ENCODE results near the gene ESYT2. TPM values are rescaled to one million over a fixed set of nuclear protein-coding genes. Genes with fewer than 3 reads are reported as not detected.

ESYT2 gene
- total RNA-seq, 5 donors from 2014 or later (not counting 1 experiment from before 2014, with no cell fraction given) = 99.0 to 122 (median 116) TPM

GRCh38 chr7:158836692-158837091, 7.4 kb upstream of the ESYT2 start:
- Mint-ChIP-seq H3K27me3 (no peaks in the 10 kb centered on the region), H3K9me3 (no peaks in the 10 kb centered on the region), H3K36me3 (no peaks in the 10 kb centered on the region), H3K4me1 (peaks cover 0 to 9% (median 0%) of the 10 kb centered on the region in 3 donors), H3K27ac (no peak overlapping the region), H3K4me3 (no peak overlapping the region)
- DNase-seq = no peak
- no peak for ATAC-seq (replicated peaks in 1 of 4)
- H3K4me3 ChIP-seq (ENCODE audit: control insufficient read depth in 1 of 2, extremely low read depth in 1 of 2, low read length in 1 of 2) = no peak overlapping the region
- no peaks in the 10 kb centered on the region for H3K4me1 ChIP-seq (ENCODE audit: control insufficient read depth in 1 of 2, extremely low read depth in 1 of 2, insufficient read depth in 2 of 2, low read length in 2 of 2)
- no peaks in the 10 kb centered on the region for H3K36me3 ChIP-seq (ENCODE audit: control insufficient read depth in 2 of 2, extremely low read depth in 1 of 2, insufficient read depth in 1 of 2, low read length in 1 of 2)
- no peak overlapping the region for H3K27ac ChIP-seq (ENCODE audit: low read length)
- POLR2A ChIA-PET = no interaction called here
- WGBS (ENCODE audit: insufficient coverage) = 94% methylated on average over 5 of the region's 8 CpGs
- H3K9me3 ChIP-seq = no peaks in the 10 kb centered on the region
- CTCF ChIA-PET = interaction anchor here in 1 of 2 donors (0.6 kb wide), 1 partner anchor 122 kb away, joined by 3 read pairs; no protein-coding TSS in a partner anchor
- peaks cover 0 to 2% of the 10 kb centered on the region in 2 experiments for H3K27me3 ChIP-seq (replicated peaks in 1 of 2; ENCODE audit: control insufficient read depth in 2 of 2, extremely low read depth in 1 of 2, insufficient read depth in 2 of 2, low read length in 1 of 2)

GRCh38 chr7:158834878-158835784, 5.8 kb upstream of the ESYT2 start:
- DNase-seq = no peak
- H3K4me1 Mint-ChIP-seq = peaks cover 0 to 17% (median 9%) of the 10 kb centered on the region in 3 donors
- POLR2A ChIA-PET = no interaction called here

GRCh38 chr7:158832994-158833393, 3.7 kb upstream of the ESYT2 start:
- CTCF ChIA-PET = no interaction called here
- H3K27ac Mint-ChIP-seq = no peak overlapping the region
- H3K4me1 Mint-ChIP-seq = peaks cover 2 to 19% (median 9%) of the 10 kb centered on the region in 3 donors
- DNase-seq = no peak
- no peaks in the 10 kb centered on the region for H3K9me3 Mint-ChIP-seq
- H3K36me3 Mint-ChIP-seq = no peaks in the 10 kb centered on the region
- Histone ChIP-seq H3K4me3 (ENCODE audit: control insufficient read depth in 1 of 2, extremely low read depth in 1 of 2, low read length in 1 of 2) (no peak overlapping the region), H3K4me1 (ENCODE audit: control insufficient read depth in 1 of 2, extremely low read depth in 1 of 2, insufficient read depth in 2 of 2, low read length in 2 of 2) (peaks cover 4 to 7% of the 10 kb centered on the region in 2 experiments), H3K27ac (ENCODE audit: low read length) (no peak overlapping the region), H3K9me3 (no peaks in the 10 kb centered on the region), H3K36me3 (ENCODE audit: control insufficient read depth in 2 of 2, extremely low read depth in 1 of 2, insufficient read depth in 1 of 2, low read length in 1 of 2) (no peaks in the 10 kb centered on the region), H3K27me3 (replicated peaks in 1 of 2; ENCODE audit: control insufficient read depth in 2 of 2, extremely low read depth in 1 of 2, insufficient read depth in 2 of 2, low read length in 1 of 2) (peaks cover 0 to 2% of the 10 kb centered on the region in 2 experiments)
- H3K4me3 Mint-ChIP-seq = no peak overlapping the region
- no peaks in the 10 kb centered on the region for H3K27me3 Mint-ChIP-seq
- no peak for ATAC-seq (replicated peaks in 1 of 4)
- POLR2A ChIA-PET = interaction anchor here in 1 of 2 donors (1.2 kb wide), 1 partner anchor 13 kb away, joined by 3 read pairs; no protein-coding TSS in a partner anchor
- WGBS (ENCODE audit: insufficient coverage) = 80% methylated on average over 1 of the region's 3 CpGs

More at GRCh38 chr7:158834878-158835784, 5.8 kb upstream of the ESYT2 start:
- no peak overlapping the region for H3K4me3 Mint-ChIP-seq
- H3K4me3 ChIP-seq (ENCODE audit: control insufficient read depth in 1 of 2, extremely low read depth in 1 of 2, low read length in 1 of 2) = no peak overlapping the region
- peaks cover 3% of the 10 kb centered on the region in 2 experiments for H3K4me1 ChIP-seq (ENCODE audit: control insufficient read depth in 1 of 2, extremely low read depth in 1 of 2, insufficient read depth in 2 of 2, low read length in 2 of 2)
- H3K27me3 ChIP-seq (replicated peaks in 1 of 2; ENCODE audit: control insufficient read depth in 2 of 2, extremely low read depth in 1 of 2, insufficient read depth in 2 of 2, low read length in 1 of 2) = peaks cover 0 to 2% of the 10 kb centered on the region in 2 experiments
- CTCF ChIA-PET = interaction anchor here in 1 of 2 donors (0.5 kb wide), 1 partner anchor 14 kb away, joined by 3 read pairs; no protein-coding TSS in a partner anchor
- H3K27ac ChIP-seq (ENCODE audit: low read length) = no peak overlapping the region
- 80% methylated on average over 9 of the region's 21 CpGs for WGBS (ENCODE audit: insufficient coverage)
- H3K9me3 Mint-ChIP-seq = no peaks in the 10 kb centered on the region
- H3K9me3 ChIP-seq = no peaks in the 10 kb centered on the region
- H3K27me3 Mint-ChIP-seq = no peaks in the 10 kb centered on the region
- no peaks in the 10 kb centered on the region for H3K36me3 Mint-ChIP-seq
- no peak overlapping the region for H3K27ac Mint-ChIP-seq
- no peaks in the 10 kb centered on the region for H3K36me3 ChIP-seq (ENCODE audit: control insufficient read depth in 2 of 2, extremely low read depth in 1 of 2, insufficient read depth in 1 of 2, low read length in 1 of 2)
- ATAC-seq (replicated peaks in 1 of 4) = no peak

- H3K27me3 ChIP-seq (replicated peaks in 1 of 2; ENCODE audit: control insufficient read depth in 2 of 2, extremely low read depth in 1 of 2, insufficient read depth in 2 of 2, low read length in 1 of 2) = no peaks in the 10 kb centered on the region
- Mint-ChIP-seq H3K4me3 (peak overlapping the region in 2 of 3 donors; percentile 42 to 99), H3K27me3 (no peaks in the 10 kb centered on the region), H3K4me1 (peaks cover 13 to 29% (median 20%) of the 10 kb centered on the region in 3 donors), H3K9me3 (no peaks in the 10 kb centered on the region), H3K36me3 (peaks cover 3% of the 10 kb centered on the region), H3K27ac (peak overlapping the region in 1 of 2 donors; percentile 47)
- CTCF ChIA-PET = no interaction called here
- H3K4me1 ChIP-seq (ENCODE audit: control insufficient read depth in 1 of 2, extremely low read depth in 1 of 2, insufficient read depth in 2 of 2, low read length in 2 of 2) = peaks cover 9 to 16% of the 10 kb centered on the region in 2 experiments
- ATAC-seq (replicated peaks in 1 of 4) (no peak), DNase-seq (no peak)
- no peak overlapping the region for H3K27ac ChIP-seq (ENCODE audit: low read length)
- H3K4me3 ChIP-seq (ENCODE audit: control insufficient read depth in 1 of 2, extremely low read depth in 1 of 2, low read length in 1 of 2) = no peak overlapping the region
- POLR2A ChIA-PET = interaction anchor here in 1 of 2 donors (0.7 kb wide), 1 partner anchor 54 kb away, joined by 3 read pairs; no protein-coding TSS in a partner anchor
- H3K36me3 ChIP-seq (ENCODE audit: control insufficient read depth in 2 of 2, extremely low read depth in 1 of 2, insufficient read depth in 1 of 2, low read length in 1 of 2) = no peaks in the 10 kb centered on the region
- no peaks in the 10 kb centered on the region for H3K9me3 ChIP-seq
- no CpG with 5 or more reads among the region's 6 CpGs for WGBS (ENCODE audit: insufficient coverage)
Observed at GRCh38 chr7:158831738-158832091, 2.4 kb upstream of the ESYT2 start.

GRCh38 chr7:158830211-158830723, 958 bp upstream of the ESYT2 start:
- Mint-ChIP-seq H3K9me3 (no peaks in the 10 kb centered on the region), H3K27me3 (no peaks in the 10 kb centered on the region), H3K27ac (peak overlapping the region; percentile 83 to 92), H3K4me1 (peaks cover 19 to 41% (median 32%) of the 10 kb centered on the region in 3 donors), H3K4me3 (peak overlapping the region; percentile 80 to 99 (median 83)), H3K36me3 (peaks cover 6% of the 10 kb centered on the region)
- Histone ChIP-seq H3K4me3 (ENCODE audit: control insufficient read depth in 1 of 2, extremely low read depth in 1 of 2, low read length in 1 of 2) (peak overlapping the region; percentile 58 to 70), H3K4me1 (ENCODE audit: control insufficient read depth in 1 of 2, extremely low read depth in 1 of 2, insufficient read depth in 2 of 2, low read length in 2 of 2) (peaks cover 13 to 25% of the 10 kb centered on the region in 2 experiments), H3K27me3 (replicated peaks in 1 of 2; ENCODE audit: control insufficient read depth in 2 of 2, extremely low read depth in 1 of 2, insufficient read depth in 2 of 2, low read length in 1 of 2) (no peaks in the 10 kb centered on the region), H3K36me3 (ENCODE audit: control insufficient read depth in 2 of 2, extremely low read depth in 1 of 2, insufficient read depth in 1 of 2, low read length in 1 of 2) (no peaks in the 10 kb centered on the region), H3K9me3 (no peaks in the 10 kb centered on the region), H3K27ac (ENCODE audit: low read length) (peak overlapping the region; percentile 96)
- DNase-seq (no peak), ATAC-seq (replicated peaks in 1 of 4) (no peak)
- ChIA-PET POLR2A (interaction anchor here (0.5 to 1.7 kb wide), 4 partner anchors 14 to 126 kb away, joined by 3 to 5 read pairs (median 4); partner anchors contain the start of gene NCAPG2 (in 1 of the 2)), CTCF (interaction anchor here in 1 of 2 donors (1.2 kb wide), 1 partner anchor 34 kb away, joined by 3 read pairs; no protein-coding TSS in a partner anchor)
- WGBS (ENCODE audit: insufficient coverage) = 2% methylated on average over 10 of the region's 14 CpGs

GRCh38 chr7:158829021-158829341, 328 bp downstream of the ESYT2 start:
- POLR2A ChIA-PET = interaction anchor here (0.5 to 3.0 kb wide), 8 partner anchors 10 to 124 kb away, joined by 4 to 13 read pairs (median 5); partner anchors contain the start of gene NCAPG2 (in 1 of the 2)
- Histone ChIP-seq H3K4me3 (ENCODE audit: control insufficient read depth in 1 of 2, extremely low read depth in 1 of 2, low read length in 1 of 2) (peak overlapping the region; percentile 58 to 75), H3K9me3 (no peaks in the 10 kb centered on the region), H3K4me1 (ENCODE audit: control insufficient read depth in 1 of 2, extremely low read depth in 1 of 2, insufficient read depth in 2 of 2, low read length in 2 of 2) (peaks cover 20 to 34% of the 10 kb centered on the region in 2 experiments), H3K27ac (ENCODE audit: low read length) (peak overlapping the region; percentile 84), H3K36me3 (ENCODE audit: control insufficient read depth in 2 of 2, extremely low read depth in 1 of 2, insufficient read depth in 1 of 2, low read length in 1 of 2) (no peaks in the 10 kb centered on the region), H3K27me3 (replicated peaks in 1 of 2; ENCODE audit: control insufficient read depth in 2 of 2, extremely low read depth in 1 of 2, insufficient read depth in 2 of 2, low read length in 1 of 2) (no peaks in the 10 kb centered on the region)
- under 1% methylated on average over 38 of the region's 38 CpGs for WGBS (ENCODE audit: insufficient coverage)
- Mint-ChIP-seq H3K4me3 (peak overlapping the region; percentile 97 to 99 (median 98)), H3K36me3 (peaks cover 6% of the 10 kb centered on the region), H3K4me1 (peaks cover 32 to 52% (median 43%) of the 10 kb centered on the region in 3 donors), H3K9me3 (no peaks in the 10 kb centered on the region), H3K27me3 (no peaks in the 10 kb centered on the region), H3K27ac (peak overlapping the region; percentile 67 to 94)
- peak; percentile 56 to 70 (median 68) for ATAC-seq (replicated peaks in 1 of 4)
- CTCF ChIA-PET = interaction anchor here (0.5 to 1.6 kb wide), 2 partner anchors 18 to 35 kb away, joined by 3 read pairs; no protein-coding TSS in a partner anchor
- peak in 29 of 35 experiments; percentile 55 to 84 (median 70) for DNase-seq

Measured in T-cell (primary cell).